ENCODE measurements around the gene RBL1.
A peak's percentile ranks its signal among the peaks of the same experiment; 100 is the strongest.
"Not testable (repeated sequence)": the region's sequence is repeated elsewhere in the genome, so short reads cannot be mapped to it uniquely, and the experiment has no call there.

Gene RBL1

GRCh38 chr20:36991703-36992102 is 104.1 kb downstream of the RBL1 start:
- no peak for DNase-seq

GRCh38 chr20:36989797-36990196 is 106.0 kb downstream of the RBL1 start:
- no peak for DNase-seq

- DNase-seq, result no peak
Measured at GRCh38 chr20:36988494-36988966, 107.3 kb downstream of the RBL1 start.

- DNase-seq, result no peak
Measured at GRCh38 chr20:36984257-36984638, 111.5 kb downstream of the RBL1 start.

GRCh38 chr20:36975099-36975818 is 120.5 kb downstream of the RBL1 start:
- peak; percentile 36 for DNase-seq

- DNase-seq, result peak; percentile 11
Measured at GRCh38 chr20:36974660-36975059, 121.1 kb downstream of the RBL1 start.

- no peak for DNase-seq
Measured at GRCh38 chr20:36971103-36971502, 124.7 kb downstream of the RBL1 start.

- peak; percentile 34 for DNase-seq
Measured at GRCh38 chr20:36969478-36970186, 126.2 kb downstream of the RBL1 start.

GRCh38 chr20:36969051-36969450 is 126.7 kb downstream of the RBL1 start:
- no peak for DNase-seq

GRCh38 chr20:36967636-36968035 is 128.2 kb downstream of the RBL1 start:
- no peak for DNase-seq

GRCh38 chr20:36966965-36967364 is 128.8 kb downstream of the RBL1 start:
- not testable (repeated sequence) for DNase-seq

GRCh38 chr20:36962354-36962941 is 133.3 kb downstream of the RBL1 start:
- DNase-seq, result not testable (repeated sequence)

GRCh38 chr20:36959242-36959641 is 136.6 kb downstream of the RBL1 start:
- no peak for DNase-seq

- DNase-seq, result no peak
Measured at GRCh38 chr20:36957875-36958667, 137.7 kb downstream of the RBL1 start.

GRCh38 chr20:36956674-36957073 is 139.1 kb downstream of the RBL1 start:
- no peak for DNase-seq

GRCh38 chr20:36956016-36956415 is 139.8 kb downstream of the RBL1 start:
- DNase-seq, result no peak

- no peak for DNase-seq
Measured at GRCh38 chr20:36951979-36952738, 143.6 kb downstream of the RBL1 start.

GRCh38 chr20:36951198-36951978 is 144.4 kb downstream of the RBL1 start, which contains the start of gene SAMHD1:
Gene SAMHD1, minus strand, starts transcription at chr20:36951708. Its CDS starts 65 bp downstream, at chr20:36951643.
- DNase-seq, result peak; percentile 86

GRCh38 chr20:36950414-36951197 is 145.2 kb downstream of the RBL1 start:
- no peak for DNase-seq
